GM23248 (cell line): Measurements from ENCODE around the gene ALX3. TPM values are rescaled to one million over a fixed set of nuclear protein-coding genes. Genes with fewer than 3 reads are reported as not detected.

ENCODE experiments used
- DNase-seq: peaks from one replicate; pipeline ENCODE4 v3.0.0-alpha.2; 2015
- H2AFZ ChIP-seq: fragments of 200-600 bp; sonication (generic); 2 replicates; pipeline ENCODE4 v1.6.1; 2016; ENCODE audit warnings: antibody characterized with exemption
- H3F3A ChIP-seq: fragments of 200-600 bp; sonication (generic); 2 replicates; pipeline ENCODE4 v1.6.1; 2016; ENCODE audit warnings: mild to moderate bottlenecking, antibody characterized with exemption, mixed run types; ENCODE audit not compliant: insufficient read depth
- H3K27ac ChIP-seq: fragments of 200-600 bp; sonication (generic); 2 replicates; pipeline ENCODE4 v1.5.1; 2016; ENCODE audit warnings: mild to moderate bottlenecking
- H3K27me3 ChIP-seq: fragments of 200-600 bp; sonication (generic); replicated peaks from 2 replicates; pipeline ENCODE4 v1.6.1; 2016; ENCODE audit warnings: mild to moderate bottlenecking; ENCODE audit not compliant: insufficient read depth
- H3K36me3 ChIP-seq: fragments of 200-600 bp; sonication (generic); 2 replicates; pipeline ENCODE4 v1.6.1; 2016; ENCODE audit warnings: low read depth, mild to moderate bottlenecking
- H3K4me1 ChIP-seq: fragments of 200-600 bp; sonication (generic); 2 replicates; pipeline ENCODE4 v1.6.1; 2016; ENCODE audit warnings: mild to moderate bottlenecking; ENCODE audit not compliant: insufficient read depth
- H3K4me2 ChIP-seq: fragments of 200-600 bp; sonication (generic); one replicate; pipeline ENCODE4 v1.6.1; 2016; ENCODE audit warnings: mild to moderate bottlenecking; ENCODE audit not compliant: unreplicated experiment
- H3K4me3 ChIP-seq: fragments of 200-600 bp; sonication (generic); 2 replicates; pipeline ENCODE4 v1.5.1; 2016; ENCODE audit warnings: mild to moderate bottlenecking
- H3K79me2 ChIP-seq: fragments of 200-600 bp; sonication (generic); 2 replicates; pipeline ENCODE4 v1.6.1; 2016; ENCODE audit warnings: mild to moderate bottlenecking; ENCODE audit not compliant: insufficient read depth
- H3K9ac ChIP-seq: fragments of 200-600 bp; sonication (generic); 2 replicates; pipeline ENCODE4 v1.6.1; 2016; ENCODE audit warnings: mild to moderate bottlenecking
- H3K9me2 ChIP-seq: fragments of 200-600 bp; sonication (generic); 2 replicates; pipeline ENCODE4 v1.6.1; 2016; ENCODE audit warnings: mixed run types, mild to moderate bottlenecking, moderate library complexity; ENCODE audit not compliant: insufficient read depth
- H3K9me3 ChIP-seq: fragments of 200-600 bp; sonication (generic); one replicate; pipeline ENCODE4 v1.6.1; 2017; ENCODE audit warnings: low read depth
- H4K20me1 ChIP-seq: fragments of 200-600 bp; sonication (generic); 2 replicates; pipeline ENCODE4 v1.6.0; 2016; ENCODE audit not compliant: insufficient read depth
- EZH2 ChIP-seq: fragments of 200-600 bp; sonication (generic); IDR thresholded peaks from 2 replicates; pipeline ENCODE4 v1.6.1; 2018; ENCODE audit warnings: antibody characterized with exemption, mild to moderate bottlenecking; ENCODE audit not compliant: insufficient read depth, poor library complexity, severe bottlenecking
- EZH2phosphoT487 ChIP-seq: fragments of 200-600 bp; sonication (generic); IDR thresholded peaks from 2 replicates; pipeline ENCODE4 v1.6.1; 2018; ENCODE audit warnings: antibody characterized with exemption, moderate library complexity, mild to moderate bottlenecking, low read depth; ENCODE audit not compliant: insufficient read depth
- WGBS, 2 experiments: methylation state at CpG; one replicate each; pipeline ENCODE4 v1.1.6; 2015 to 2017; ENCODE audit warnings: low lambda C conversion rate in 2 of 2, low coverage in 1 of 2; ENCODE audit errors: missing lambda C conversion rate in 2 of 2; 5-methylcytosine and 5-hydroxymethylcytosine counted together
- in situ Hi-C: fragments of 300-500 bp; cut with MboI; formaldehyde crosslinking; loops from 2 replicates; pipeline ENCODE4 v1.15.0; 2020
- polyA plus RNA-seq: library from polyadenylated mRNA; unstranded; fragments of >200 nt; fragmentation: Nextera tagmentation; extraction: Ambion mirVana; gene quantifications from 2 replicates; pipeline ENCODE4 v1.2.1, GENCODE V29; 2016
- total RNA-seq: library from RNA; depleted of rRNA; stranded (reverse); fragments of >200 nt; shearing (Covaris generic); gene quantifications from 2 replicates; pipeline ENCODE4 v1.2.3, GENCODE V29; 2014; rRNA removed

ALX3 gene
- total RNA-seq (not detected in 2 replicates), polyA plus RNA-seq (not detected in 2 replicates)

DNA sequence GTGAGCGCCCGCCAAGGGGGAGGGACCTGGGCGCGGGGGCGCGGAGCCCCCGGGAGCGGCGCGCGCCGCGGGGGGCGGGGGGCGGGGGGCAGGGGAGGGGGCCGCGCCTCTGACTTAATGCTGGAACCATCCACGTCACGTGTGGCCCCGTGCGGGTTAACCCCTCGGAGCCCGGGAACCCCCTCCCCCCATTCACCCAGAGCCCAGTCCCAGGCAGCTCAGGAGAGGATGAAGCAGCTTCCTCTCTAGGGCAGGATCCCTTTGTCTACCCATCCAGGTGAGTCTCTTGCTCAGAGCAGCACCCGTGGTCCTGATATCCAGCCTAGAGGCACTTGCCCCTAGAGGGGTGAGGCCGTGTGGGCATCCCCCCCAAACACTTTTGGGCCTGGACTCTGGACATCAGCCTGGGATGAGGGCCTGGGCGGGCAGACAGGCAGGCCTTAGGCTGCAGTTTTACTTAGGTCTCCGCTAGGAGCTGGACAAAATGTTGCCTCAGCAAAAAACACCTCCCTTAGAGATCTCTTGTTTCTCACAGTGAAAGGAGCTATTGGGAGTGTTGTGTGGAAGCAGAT, at the start of gene ALX3:
TSS of gene ALX3 (minus strand) at position 2 of the 572 bp plus-strand sequence. CDS start 60 bp downstream, outside the sequence.
- Histone ChIP-seq H3K79me2 (no peaks in the 10 kb centered on the region), H3K27me3 (peaks cover 56% of the 10 kb centered on the region), H2AFZ (no peak within 1 kb of the TSS), H4K20me1 (no peaks in the 10 kb centered on the region), H3K4me3 (no peak within 1 kb of the TSS), H3K9me3 (no peaks in the 10 kb centered on the region), H3K36me3 (no peaks in the 10 kb centered on the region), H3K4me2 (no peak within 1 kb of the TSS), H3F3A (no peaks in the 10 kb centered on the region), H3K4me1 (no peaks in the 10 kb centered on the region), H3K9me2 (no peaks in the 10 kb centered on the region), H3K9ac (no peak within 1 kb of the TSS), H3K27ac (no peak within 1 kb of the TSS)
- in situ Hi-C loops: no loop called here
- WGBS, 2 experiments: 17 to 59% methylated on average over 5 to 23 of the region's 27 CpGs
- DNase-seq: no peak
- no peak for TF ChIP-seq EZH2phosphoT487
- no peak for TF ChIP-seq EZH2

DNA sequence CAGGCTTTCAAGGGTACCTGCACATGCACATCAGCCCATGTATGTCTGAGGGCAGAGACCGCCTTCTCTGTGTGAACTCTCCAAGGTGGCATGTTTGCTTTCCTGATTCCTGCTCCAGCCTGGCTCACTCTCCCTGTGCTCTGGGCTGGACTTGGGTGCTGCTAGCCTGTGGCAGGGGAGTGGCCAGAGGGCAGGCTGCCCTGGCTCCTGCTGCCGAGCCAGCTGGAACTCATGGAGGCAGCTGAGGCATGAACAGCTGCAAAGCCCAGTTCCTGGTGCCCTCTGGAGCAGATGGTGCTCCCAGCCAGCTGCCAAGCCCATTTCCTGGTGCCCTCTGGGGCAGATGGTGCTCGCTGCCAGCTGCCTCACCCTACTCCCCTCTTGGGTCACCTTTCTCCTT, 49.4 kb upstream of the ALX3 start:
- no peak overlapping the region for H3K4me3 ChIP-seq
- H3K9ac ChIP-seq: no peak overlapping the region
- no peaks in the 10 kb centered on the region for H3K9me3 ChIP-seq
- 34 to 54% methylated on average over 2 to 3 of the region's 3 CpGs for WGBS, 2 experiments
- no peak overlapping the region for H2AFZ ChIP-seq
- no peaks in the 10 kb centered on the region for H3K79me2 ChIP-seq
- peaks cover 12% of the 10 kb centered on the region for H3K4me1 ChIP-seq
- TF ChIP-seq EZH2phosphoT487 (no peak), EZH2 (no peak)
- H3K4me2 ChIP-seq: no peak overlapping the region
- peaks cover 16% of the 10 kb centered on the region for H3F3A ChIP-seq
- H4K20me1 ChIP-seq: no peaks in the 10 kb centered on the region
- 0 out of 2 replicates have a peak, but pooled peaks cover 3% of the 10 kb centered on the region for H3K27me3 ChIP-seq
- H3K36me3 ChIP-seq: no peaks in the 10 kb centered on the region
- DNase-seq: peak; percentile 18
- no peaks in the 10 kb centered on the region for H3K9me2 ChIP-seq
- in situ Hi-C loops: no loop called here
- no peak overlapping the region for H3K27ac ChIP-seq

DNA sequence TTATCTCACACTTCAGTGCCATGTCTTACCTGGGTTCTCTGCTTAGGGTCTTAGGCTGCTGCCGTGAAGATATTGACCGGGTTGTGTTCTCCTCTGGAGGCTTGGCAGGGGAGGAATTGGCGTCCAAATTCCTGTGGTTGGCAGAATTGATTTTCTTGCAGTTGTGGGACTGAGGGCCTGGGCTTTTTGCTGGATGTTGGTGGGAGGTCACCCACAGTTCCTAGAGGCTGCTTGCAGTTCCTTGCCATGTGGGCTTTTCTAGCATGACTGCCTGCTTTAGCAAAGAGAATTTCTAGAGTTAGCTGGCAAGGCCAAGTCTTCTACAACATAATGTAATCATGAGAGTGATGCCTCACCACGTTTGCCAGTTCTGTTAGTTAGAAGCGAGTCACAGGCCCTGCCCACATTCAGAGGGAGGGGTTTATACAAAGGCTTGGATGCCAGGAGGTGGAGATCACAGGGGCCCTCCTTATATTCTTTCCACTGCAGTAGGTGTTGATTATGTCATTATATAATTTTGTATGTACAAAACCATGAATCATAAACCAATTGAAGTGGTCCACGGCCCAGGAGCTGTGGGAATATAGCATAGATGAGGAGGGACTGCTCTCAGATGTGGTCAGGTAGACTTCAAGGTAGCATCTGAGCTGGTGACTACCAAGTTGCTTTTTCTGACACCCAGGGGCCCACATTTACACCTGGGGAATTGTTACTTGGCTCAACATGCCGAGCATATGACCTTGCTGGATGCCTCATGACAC, 48.3 kb upstream of the ALX3 start:
- Histone ChIP-seq H3F3A (peaks cover 16% of the 10 kb centered on the region), H3K4me3 (no peak overlapping the region), H3K79me2 (no peaks in the 10 kb centered on the region), H3K4me2 (no peak overlapping the region), H4K20me1 (no peaks in the 10 kb centered on the region), H3K4me1 (peaks cover 12% of the 10 kb centered on the region), H3K27me3 (peaks cover 8% of the 10 kb centered on the region; the same call in 1 of the 2 replicates), H3K9me2 (no peaks in the 10 kb centered on the region), H3K9ac (no peak overlapping the region), H2AFZ (no peak overlapping the region), H3K9me3 (no peaks in the 10 kb centered on the region), H3K27ac (no peak overlapping the region), H3K36me3 (no peaks in the 10 kb centered on the region)
- 55 to 60% methylated on average over 7 of the region's 7 CpGs for WGBS, 2 experiments
- in situ Hi-C loops: no loop called here
- DNase-seq: peak; percentile 77
- TF ChIP-seq EZH2phosphoT487 (no peak), EZH2 (no peak)

DNA sequence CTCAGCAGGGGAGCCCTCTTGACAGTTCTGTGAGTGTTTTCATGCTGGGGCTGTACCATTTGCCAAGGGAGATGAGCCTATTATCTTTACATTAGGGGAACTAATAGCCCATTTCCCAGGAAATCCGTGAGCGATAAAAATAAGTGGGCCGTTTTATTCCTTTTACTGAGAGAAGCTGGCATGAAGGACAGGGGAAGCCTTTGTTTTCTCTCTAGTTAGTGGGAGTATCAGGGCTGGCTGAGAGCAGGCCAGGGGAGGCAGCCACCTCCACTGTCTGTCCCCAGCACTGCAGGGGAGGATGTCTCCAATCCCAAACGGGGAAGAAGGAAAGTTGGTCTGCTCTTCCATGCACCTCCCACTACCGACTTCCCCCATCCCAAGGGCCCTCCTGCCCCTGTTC, 44.3 kb upstream of the ALX3 start:
- no peak for TF ChIP-seq EZH2
- no peaks in the 10 kb centered on the region for H3K9me2 ChIP-seq
- no peak for DNase-seq
- H2AFZ ChIP-seq: no peak overlapping the region
- peaks cover 8% of the 10 kb centered on the region; the same call in 1 of the 2 replicates for H3K27me3 ChIP-seq
- no peaks in the 10 kb centered on the region for H4K20me1 ChIP-seq
- no peak overlapping the region for H3K27ac ChIP-seq
- WGBS, 2 experiments: 72 to 73% methylated on average over 5 of the region's 5 CpGs
- no peaks in the 10 kb centered on the region for H3K36me3 ChIP-seq
- no peaks in the 10 kb centered on the region for H3K79me2 ChIP-seq
- H3K4me1 ChIP-seq: no peaks in the 10 kb centered on the region
- H3K4me3 ChIP-seq: no peak overlapping the region
- no peaks in the 10 kb centered on the region for H3K9me3 ChIP-seq
- H3F3A ChIP-seq: no peaks in the 10 kb centered on the region
- in situ Hi-C loops: no loop called here
- H3K4me2 ChIP-seq: no peak overlapping the region
- no peak overlapping the region for H3K9ac ChIP-seq
